T-helper 1 cell (primary cell): ENCODE measurements around the gene SLC2A13.
"Not testable (repeated sequence)": the region's sequence is repeated elsewhere in the genome, so short reads cannot be mapped to it uniquely, and the experiment has no call there.

ENCODE experiments used
- DNase-seq, 5 donors: peaks; one replicate each; pipeline ENCODE4 v3.0.0-alpha.2; 2012 to 2020

The SLC2A13 gene

GRCh38 chr12:40104461-40105264 lies 1.2 kb downstream of the SLC2A13 start:
- DNase-seq, result no peak

- no peak for DNase-seq
These were observed 2.8 kb downstream of the SLC2A13 start for GRCh38 chr12:40103043-40103442.

- no peak for DNase-seq
These were observed 4.1 kb downstream of the SLC2A13 start for GRCh38 chr12:40101747-40102146.

- no peak for DNase-seq
These were observed 6.4 kb downstream of the SLC2A13 start for GRCh38 chr12:40099423-40099853.

- DNase-seq, result no peak
These were observed 7.3 kb downstream of the SLC2A13 start for GRCh38 chr12:40098406-40099145.

GRCh38 chr12:40093512-40093911 lies 12.4 kb downstream of the SLC2A13 start:
- DNase-seq, result no peak

- DNase-seq, result no peak
These were observed 19.4 kb downstream of the SLC2A13 start for GRCh38 chr12:40086471-40086870.

- no peak for DNase-seq
These were observed 27.6 kb downstream of the SLC2A13 start for GRCh38 chr12:40078266-40078665.

GRCh38 chr12:40075458-40075857 lies 30.4 kb downstream of the SLC2A13 start:
- DNase-seq, result no peak

GRCh38 chr12:40068416-40068815 lies 37.5 kb downstream of the SLC2A13 start:
- DNase-seq, result no peak

- no peak for DNase-seq
These were observed 40.2 kb downstream of the SLC2A13 start for GRCh38 chr12:40065636-40066035.

GRCh38 chr12:40063414-40063813 lies 42.5 kb downstream of the SLC2A13 start:
- no peak for DNase-seq

GRCh38 chr12:40058721-40059190 lies 47.1 kb downstream of the SLC2A13 start:
- DNase-seq, result no peak

GRCh38 chr12:40056373-40056772 lies 49.5 kb downstream of the SLC2A13 start:
- no peak for DNase-seq

- DNase-seq, result no peak
These were observed 50.1 kb downstream of the SLC2A13 start for GRCh38 chr12:40055776-40056175.

GRCh38 chr12:40055228-40055579 lies 50.7 kb downstream of the SLC2A13 start:
- no peak for DNase-seq

- DNase-seq, result no peak
These were observed 51.2 kb downstream of the SLC2A13 start for GRCh38 chr12:40054555-40055227.

- no peak for DNase-seq
These were observed 56.6 kb downstream of the SLC2A13 start for GRCh38 chr12:40049268-40049667.

GRCh38 chr12:40047002-40047401 lies 58.9 kb downstream of the SLC2A13 start:
- not testable (repeated sequence) for DNase-seq

GRCh38 chr12:40045656-40046055 lies 60.2 kb downstream of the SLC2A13 start:
- DNase-seq, result no peak

- DNase-seq, result no peak
These were observed 61.5 kb downstream of the SLC2A13 start for GRCh38 chr12:40044396-40044795.

- DNase-seq, result no peak
These were observed 66.3 kb downstream of the SLC2A13 start for GRCh38 chr12:40039598-40039997.

- no peak for DNase-seq
These were observed 67.3 kb downstream of the SLC2A13 start for GRCh38 chr12:40038619-40039018.

GRCh38 chr12:40034712-40035111 lies 71.2 kb downstream of the SLC2A13 start:
- DNase-seq, result no peak
